HepG2 (cell line): ENCODE results near the gene MYO1E. TPM values are rescaled to one million over a fixed set of nuclear protein-coding genes. Genes with fewer than 3 reads are reported as not detected.

ENCODE experiments used
- ATAC-seq: fragments of 200-7000 bp; cut with Tn5 transposase; 3 replicates; pipeline ENCODE4 v1.9.1; 2020; ENCODE audit warnings: mild to moderate bottlenecking, moderate library complexity
- BruUV-seq: library from RNA; stranded (reverse); fragments of 400-500 nt; replicated peaks from 2 replicates; lab custom pipeline; 2021; lab: Mats Ljungman, UMichigan
- CTCF ChIA-PET: fragments of 300-600 bp; formaldehyde crosslinking; extraction: SDS; loops from one replicate; lab custom pipeline; 2021; ENCODE audit warnings: low total read pairs, inconsistent platforms, low intra/inter-chr PET ratio; lab: Yijun Ruan, JAX
- POLR2A ChIA-PET: fragments of 350-600 bp; sonication (Branson Sonifier 250); formaldehyde crosslinking; loops from one replicate; lab custom pipeline; 2020; ENCODE audit warnings: antibody characterized with exemption, inconsistent platforms; lab: Yijun Ruan, JAX
- DNase-seq: peaks from one replicate; pipeline ENCODE4 v3.0.0-alpha.2; 2015; ENCODE audit warnings: low spot score
- FAIRE-seq: peaks from 3 replicates; lab custom pipeline; 2011; peaks lifted over from hg19 to GRCh38; lab: Jason Lieb, UNC
- H2AFZ ChIP-seq: one replicate; pipeline ENCODE4 v1.6.1; 2011; ENCODE audit warnings: low read length, inconsistent platforms
- H3K27ac ChIP-seq: fragments of 300-600 bp; 3 replicates; pipeline ENCODE4 v1.8.0; 2011; ENCODE audit warnings: mixed run types, mild to moderate bottlenecking, mixed read lengths, low read length, inconsistent platforms; ENCODE audit not compliant: insufficient read depth; ENCODE audit errors: extremely low read length
- H3K27me3 ChIP-seq, 2 experiments: fragments of 200-600 bp in 1 of 2; 2 replicates in 1 of 2; 3 replicates in 1 of 2; pipeline versions ENCODE4 v1.6.0 to v1.8.0; 2011; ENCODE audit warnings: low read length in 2 of 2, mild to moderate bottlenecking in 2 of 2, moderate library complexity in 2 of 2, inconsistent platforms in 1 of 2; ENCODE audit not compliant: insufficient read depth in 2 of 2, control insufficient read depth in 1 of 2
- H3K36me3 ChIP-seq, 2 experiments: fragments of 200-600 bp in 1 of 2; replicated peaks in 1 of 2; 2 replicates in 1 of 2; 3 replicates in 1 of 2; pipeline versions ENCODE4 v1.5.1 to v1.8.0; 2011; ENCODE audit warnings: low read length in 2 of 2, inconsistent platforms in 1 of 2; ENCODE audit not compliant: insufficient read depth in 2 of 2, control insufficient read depth in 1 of 2
- H3K4me1 ChIP-seq: 2 replicates; pipeline ENCODE4 v1.5.1; 2012; ENCODE audit warnings: low read length, inconsistent platforms; ENCODE audit not compliant: insufficient read depth
- H3K4me2 ChIP-seq: 2 replicates; pipeline ENCODE4 v1.6.0; 2011; ENCODE audit warnings: low read depth, low read length, inconsistent platforms
- H3K4me3 ChIP-seq, 3 experiments: fragments of 200-600 bp in 1 of 3; sonication (generic), shearing (Covaris generic) in 1 of 3; replicated peaks in 1 of 3; 2 replicates each; pipeline ENCODE4 v1.5.1; 2011 to 2016; ENCODE audit warnings: low read length in 3 of 3, inconsistent platforms in 2 of 3, low read depth in 2 of 3, mild to moderate bottlenecking in 2 of 3, control low read depth in 1 of 3, mixed read lengths in 1 of 3; ENCODE audit not compliant: insufficient read depth in 1 of 3
- H3K79me2 ChIP-seq: one replicate; pipeline ENCODE4 v1.6.1; 2011; ENCODE audit warnings: low read length, inconsistent platforms; ENCODE audit not compliant: insufficient read depth
- H3K9ac ChIP-seq: 2 replicates; pipeline ENCODE4 v1.6.0; 2011; ENCODE audit warnings: mild to moderate bottlenecking, low read depth, low read length, inconsistent platforms; ENCODE audit not compliant: insufficient read depth
- H3K9me3 ChIP-seq: 2 replicates; pipeline ENCODE4 v1.5.1; 2012; ENCODE audit warnings: mild to moderate bottlenecking, low read length
- H4K20me1 ChIP-seq: 2 replicates; pipeline ENCODE4 v1.6.0; 2011; ENCODE audit warnings: inconsistent platforms, mild to moderate bottlenecking, low read length, moderate library complexity; ENCODE audit not compliant: insufficient read depth
- RARG ChIP-seq: sonication (generic); formaldehyde crosslinking; IDR thresholded peaks from 2 replicates; pipeline ENCODE4 v1.4.0; 2020; ENCODE audit warnings: low read depth, mild to moderate bottlenecking, missing genetic modification reagents
- SSRP1 ChIP-seq: IDR thresholded peaks from 2 replicates; pipeline ENCODE4 v1.6.1; 2016; ENCODE audit warnings: control low read depth
- TIGD3 ChIP-seq: sonication (generic); formaldehyde crosslinking; IDR thresholded peaks from 2 replicates; pipeline ENCODE4 v1.5.1; 2020; ENCODE audit warnings: mild to moderate bottlenecking, missing genetic modification reagents, borderline replicate concordance
- ZFAT ChIP-seq: sonication (generic); formaldehyde crosslinking; conservative IDR thresholded peaks from 2 replicates; pipeline ENCODE4 v1.8.1; 2023; ENCODE audit warnings: missing genetic modification reagents, inconsistent platforms
- ZMAT3 ChIP-seq: sonication (generic); formaldehyde crosslinking; conservative IDR thresholded peaks from 2 replicates; pipeline ENCODE4 v1.7.0; 2021; ENCODE audit warnings: missing genetic modification reagents
- ZNF30 ChIP-seq: sonication (generic); formaldehyde crosslinking; IDR thresholded peaks from 2 replicates; pipeline ENCODE4 v1.5.0; 2020; ENCODE audit warnings: mild to moderate bottlenecking, missing genetic modification reagents
- ZNF446 ChIP-seq: sonication (generic); formaldehyde crosslinking; IDR thresholded peaks from 2 replicates; pipeline ENCODE4 v1.5.0; 2020; ENCODE audit warnings: mild to moderate bottlenecking, missing genetic modification reagents
- WGBS: methylation state at CpG from one replicate; pipeline ENCODE4 v1.1.6; 2017; ENCODE audit warnings: low lambda C conversion rate; 5-methylcytosine and 5-hydroxymethylcytosine counted together
- in situ Hi-C: cut with HindIII; loops from 2 replicates; pipeline ENCODE4 v1.10.0; 2017; ENCODE audit warnings: low pct_unique_long_range_greater_than_20kb; ENCODE audit not compliant: extremely low pct_ligation_motif_present
- intact Hi-C: fragments of 100-400 bp; cut with micrococcal nuclease; formaldehyde crosslinking; loops from one replicate; pipeline ENCODE4 v1.10.0; 2022; ENCODE audit not compliant: unreplicated experiment
- polyA plus RNA-seq, 8 experiments: library from polyadenylated mRNA; depleted of rRNA in 3 of 8; stranded (reverse) in 7 of 8; unstranded in 1 of 8; fragments of >200 nt; fragmentation: Illumina TruSeq in 4 of 8; extraction: Trizol in 4 of 8; gene quantifications; 2 replicates each; pipeline versions ENCODE4 v1.2.1 to v1.2.3, GENCODE V29; 2011 to 2016; ENCODE audit warnings: low read depth in 4 of 8, missing spikeins in 1 of 8, mixed read lengths in 1 of 8; ENCODE audit not compliant: insufficient read depth in 1 of 8
- total RNA-seq, 5 experiments: library from RNA; depleted of rRNA; stranded (reverse); fragments of >200 nt; fragmentation: Illumina TruSeq; extraction: Trizol; gene quantifications; 2 replicates each; pipeline ENCODE4 v1.2.3, GENCODE V29; 2016; ENCODE audit warnings: low read depth in 1 of 5
- TF ChIP-seq, protein P1 (sequence below): sonication (generic); formaldehyde crosslinking; IDR thresholded peaks from 2 replicates; pipeline ENCODE4 v1.8.1; 2023; ENCODE audit warnings: mild to moderate bottlenecking, missing genetic modification reagents

The MYO1E gene
- total and polyA plus RNA-seq, 2 of the 13 experiments (the other 11 are each of a cell fraction or from before 2014, with no cell fraction given), result 15.7 to 25.1 TPM

- Histone ChIP-seq H3K4me1 (peaks cover 35% of the 10 kb centered on the region), H3K9me3 (no peaks in the 10 kb centered on the region), H3K27me3 (no peaks in the 10 kb centered on the region), H4K20me1 (0 out of 2 replicates have a peak, but pooled peaks cover 4% of the 10 kb centered on the region), H3K27ac (peak overlapping the region; percentile 75), H3K79me2 (peaks cover 24% of the 10 kb centered on the region), H3K9ac (peak overlapping the region; percentile 81), H3K4me3 (peak overlapping the region; percentile 77 to 94 (median 87)), H3K4me2 (peak overlapping the region; percentile 91), H2AFZ (peak overlapping the region; percentile 91), H3K36me3 (no peaks in the 10 kb centered on the region)
- BruUV-seq, result TSS peak; percentile 94
- ChIA-PET POLR2A (interaction anchor here (0.7 to 1.4 kb wide), 13 partner anchors 8 to 603 kb away, joined by 3 to 12 read pairs (median 4); partner anchors contain the start of gene MINDY2), CTCF (no interaction called here)
- intact Hi-C loops (loop anchor here (2.0 to 5.0 kb wide), 5 partner anchors 36 to 126 kb away; no protein-coding TSS in a partner anchor), in situ Hi-C loops (no loop called here)
- no peak for ATAC-seq
- 3% methylated on average over 6 of the region's 6 CpGs for WGBS
- TF ChIP-seq TIGD3 (CRISPR knock-in tag) (no peak), SSRP1 (CRISPR knock-in tag) (no peak), ZMAT3 (no peak), RARG (CRISPR knock-in tag) (no peak), ZNF446 (CRISPR knock-in tag) (no peak), ZNF30 (CRISPR knock-in tag) (no peak), ZFAT (CRISPR knock-in tag) (no peak)
- TF ChIP-seq, protein P1, sequence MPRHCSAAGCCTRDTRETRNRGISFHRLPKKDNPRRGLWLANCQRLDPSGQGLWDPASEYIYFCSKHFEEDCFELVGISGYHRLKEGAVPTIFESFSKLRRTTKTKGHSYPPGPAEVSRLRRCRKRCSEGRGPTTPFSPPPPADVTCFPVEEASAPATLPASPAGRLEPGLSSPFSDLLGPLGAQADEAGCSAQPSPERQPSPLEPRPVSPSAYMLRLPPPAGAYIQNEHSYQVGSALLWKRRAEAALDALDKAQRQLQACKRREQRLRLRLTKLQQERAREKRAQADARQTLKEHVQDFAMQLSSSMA, result no peak
- no peak for DNase-seq
- FAIRE-seq, result no peak
These were observed 544 bp upstream of the MYO1E start for GRCh38 chr15:59373215-59373614.
